ENCODE measurements around the gene CYREN. TPM values are rescaled to one million over a fixed set of nuclear protein-coding genes. Genes with fewer than 3 reads are reported as not detected.

CYREN gene
- total and polyA plus RNA-seq, 2 experiments from 2014 or later = 43.3 to 45.9 TPM

DNA sequence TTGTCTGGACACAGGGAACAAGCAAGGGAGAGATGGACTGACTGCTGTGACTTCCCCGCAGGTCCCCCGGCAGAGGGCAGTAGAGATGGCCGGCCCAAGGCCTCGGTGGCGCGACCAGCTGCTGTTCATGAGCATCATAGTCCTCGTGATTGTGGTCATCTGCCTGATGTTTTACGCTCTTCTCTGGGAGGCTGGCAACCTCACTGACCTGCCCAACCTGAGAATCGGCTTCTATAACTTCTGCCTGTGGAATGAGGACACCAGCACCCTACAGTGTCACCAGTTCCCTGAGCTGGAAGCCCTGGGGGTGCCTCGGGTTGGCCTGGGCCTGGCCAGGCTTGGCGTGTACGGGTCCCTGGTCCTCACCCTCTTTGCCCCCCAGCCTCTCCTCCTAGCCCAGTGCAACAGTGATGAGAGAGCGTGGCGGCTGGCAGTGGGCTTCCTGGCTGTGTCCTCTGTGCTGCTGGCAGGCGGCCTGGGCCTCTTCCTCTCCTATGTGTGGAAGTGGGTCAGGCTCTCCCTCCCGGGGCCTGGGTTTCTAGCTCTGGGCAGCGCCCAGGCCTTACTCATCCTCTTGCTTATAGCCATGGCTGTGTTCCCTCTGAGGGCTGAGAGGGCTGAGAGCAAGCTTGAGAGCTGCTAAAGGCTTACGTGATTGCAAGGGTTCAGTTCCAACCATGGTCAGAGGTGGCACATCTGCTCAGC, 6.0 kb downstream of the CYREN start:
- peak overlapping the region; percentile 48 for H3K27ac ChIP-seq
- H3K4me1 ChIP-seq (ENCODE audit: low read depth) = peaks cover 18% of the 10 kb centered on the region
- DNase-seq (ENCODE audit: low read depth in 1 of 2, low spot score in 1 of 2) = no peak
- no peak overlapping the region for H3K4me3 ChIP-seq
- no peaks in the 10 kb centered on the region for H3K9me3 ChIP-seq (ENCODE audit: low read depth)
- H3K36me3 ChIP-seq = peaks cover 16% of the 10 kb centered on the region
- TF ChIP-seq, protein P1, sequence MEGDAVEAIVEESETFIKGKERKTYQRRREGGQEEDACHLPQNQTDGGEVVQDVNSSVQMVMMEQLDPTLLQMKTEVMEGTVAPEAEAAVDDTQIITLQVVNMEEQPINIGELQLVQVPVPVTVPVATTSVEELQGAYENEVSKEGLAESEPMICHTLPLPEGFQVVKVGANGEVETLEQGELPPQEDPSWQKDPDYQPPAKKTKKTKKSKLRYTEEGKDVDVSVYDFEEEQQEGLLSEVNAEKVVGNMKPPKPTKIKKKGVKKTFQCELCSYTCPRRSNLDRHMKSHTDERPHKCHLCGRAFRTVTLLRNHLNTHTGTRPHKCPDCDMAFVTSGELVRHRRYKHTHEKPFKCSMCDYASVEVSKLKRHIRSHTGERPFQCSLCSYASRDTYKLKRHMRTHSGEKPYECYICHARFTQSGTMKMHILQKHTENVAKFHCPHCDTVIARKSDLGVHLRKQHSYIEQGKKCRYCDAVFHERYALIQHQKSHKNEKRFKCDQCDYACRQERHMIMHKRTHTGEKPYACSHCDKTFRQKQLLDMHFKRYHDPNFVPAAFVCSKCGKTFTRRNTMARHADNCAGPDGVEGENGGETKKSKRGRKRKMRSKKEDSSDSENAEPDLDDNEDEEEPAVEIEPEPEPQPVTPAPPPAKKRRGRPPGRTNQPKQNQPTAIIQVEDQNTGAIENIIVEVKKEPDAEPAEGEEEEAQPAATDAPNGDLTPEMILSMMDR (IDR thresholded peaks at IDR 0.05; ENCODE audit: low read depth, low read length) = no peak
- H3K27me3 ChIP-seq = no peaks in the 10 kb centered on the region

DNA sequence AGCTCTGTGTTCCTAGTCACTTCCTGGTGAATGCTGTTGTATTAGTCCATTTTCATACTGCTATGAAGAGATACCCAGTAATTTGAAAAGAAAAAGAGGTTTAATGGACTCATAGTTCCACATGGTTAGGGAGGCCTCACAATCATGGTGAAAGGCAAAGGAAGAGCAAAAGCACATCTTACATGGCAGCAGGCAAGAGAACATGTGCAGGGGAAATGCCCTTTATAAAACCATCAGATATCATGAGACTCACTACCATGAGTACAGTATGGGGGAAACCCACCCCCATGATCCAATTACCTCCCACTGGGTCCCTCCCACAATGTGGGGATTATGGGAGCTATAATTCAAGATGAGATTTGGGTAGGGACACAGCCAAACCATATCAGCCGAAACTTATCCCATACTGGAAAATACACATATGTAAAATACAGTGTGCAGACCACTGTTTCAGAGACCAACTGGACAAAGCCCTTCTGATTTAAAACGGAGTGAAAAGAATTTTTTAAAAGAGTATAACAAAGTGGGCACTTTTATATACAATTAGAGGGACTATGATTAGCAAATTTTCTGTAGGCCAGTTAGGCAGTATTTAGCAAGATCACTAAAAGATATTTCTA, 8.0 kb downstream of the CYREN start:
- no peak for DNase-seq (ENCODE audit: low read depth in 1 of 2, low spot score in 1 of 2)
- H3K27ac ChIP-seq = no peak overlapping the region
- TF ChIP-seq, protein P1 (IDR thresholded peaks at IDR 0.05; ENCODE audit: low read depth, low read length) = no peak
- no peaks in the 10 kb centered on the region for H3K9me3 ChIP-seq (ENCODE audit: low read depth)
- no peaks in the 10 kb centered on the region for H3K27me3 ChIP-seq
- H3K4me3 ChIP-seq = no peak overlapping the region
- peaks cover 10% of the 10 kb centered on the region for H3K4me1 ChIP-seq (ENCODE audit: low read depth)
- H3K36me3 ChIP-seq = peaks cover 16% of the 10 kb centered on the region

DNA sequence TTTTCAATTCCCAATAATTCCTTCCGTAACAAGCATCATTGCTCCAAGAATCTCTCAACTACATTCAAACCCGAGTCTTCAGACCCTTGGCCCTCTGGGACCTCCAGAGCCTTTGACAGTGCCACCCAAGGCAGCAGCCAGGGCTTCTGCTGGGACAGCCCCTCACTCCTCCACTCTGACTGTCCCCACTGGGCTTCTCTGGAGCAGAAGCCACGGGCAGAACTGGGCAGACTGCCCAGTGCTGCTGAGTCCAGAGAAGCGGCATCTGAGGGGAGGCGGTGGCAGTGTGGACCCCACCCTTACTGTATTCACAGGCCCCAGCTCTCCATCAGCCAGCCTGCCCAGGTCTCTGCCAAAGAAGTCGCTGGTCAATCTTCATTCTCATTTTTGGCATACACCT, 8.8 kb downstream of the CYREN start:
- Histone ChIP-seq H3K27ac (no peak overlapping the region), H3K27me3 (no peaks in the 10 kb centered on the region), H3K9me3 (ENCODE audit: low read depth) (no peaks in the 10 kb centered on the region), H3K4me1 (ENCODE audit: low read depth) (peaks cover 10% of the 10 kb centered on the region), H3K4me3 (no peak overlapping the region), H3K36me3 (peaks cover 10% of the 10 kb centered on the region)
- DNase-seq (ENCODE audit: low read depth in 1 of 2, low spot score in 1 of 2) = no peak
- TF ChIP-seq, protein P1 (IDR thresholded peaks at IDR 0.05; ENCODE audit: low read depth, low read length) = no peak

DNA sequence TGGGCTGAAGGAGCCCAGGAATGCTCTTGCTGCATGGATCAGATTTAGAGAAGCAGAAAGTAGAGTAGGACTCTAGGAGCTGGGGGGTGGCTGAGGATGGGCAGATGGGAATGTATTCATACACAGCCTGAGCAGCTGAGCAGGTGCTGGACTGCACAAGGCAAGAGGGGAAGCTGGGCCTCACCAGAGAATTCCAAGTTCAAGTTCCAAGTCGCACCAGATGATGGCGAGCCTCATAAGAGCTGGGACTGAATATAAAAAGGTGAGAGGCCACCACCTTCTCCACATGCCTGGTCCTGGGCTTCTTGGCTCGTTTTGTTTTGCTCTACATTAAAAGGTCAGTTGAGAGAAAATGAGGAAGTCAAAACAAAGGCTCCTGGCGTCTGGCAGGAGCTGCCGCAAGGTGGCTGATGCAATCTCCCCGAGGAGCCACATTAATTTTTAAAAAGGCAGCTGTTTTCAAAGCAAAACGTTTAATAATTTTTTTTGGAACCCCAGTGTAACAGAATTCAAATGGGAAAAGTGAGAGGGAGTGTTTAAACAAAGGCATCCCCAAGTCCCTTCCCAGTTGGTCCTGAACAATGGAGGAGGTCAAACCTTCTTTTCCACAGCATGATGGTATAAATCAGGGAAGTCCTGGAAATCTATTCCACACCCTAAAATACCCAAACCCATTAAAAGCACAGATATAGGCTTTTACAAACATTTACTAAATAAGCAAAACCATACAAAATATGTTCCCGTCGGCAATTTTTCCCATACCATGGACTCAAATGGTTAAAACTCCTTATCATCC, 9.5 kb downstream of the CYREN start:
- TF ChIP-seq, protein P1 (IDR thresholded peaks at IDR 0.05; ENCODE audit: low read depth, low read length) = no peak
- Histone ChIP-seq H3K4me1 (ENCODE audit: low read depth) (peaks cover 10% of the 10 kb centered on the region), H3K27ac (peak overlapping the region; percentile 67), H3K36me3 (peaks cover 5% of the 10 kb centered on the region), H3K27me3 (no peaks in the 10 kb centered on the region), H3K4me3 (no peak overlapping the region), H3K9me3 (ENCODE audit: low read depth) (no peaks in the 10 kb centered on the region)
- peak in 1 of 2 donors; percentile 41 for DNase-seq (ENCODE audit: low read depth in 1 of 2, low spot score in 1 of 2)

DNA sequence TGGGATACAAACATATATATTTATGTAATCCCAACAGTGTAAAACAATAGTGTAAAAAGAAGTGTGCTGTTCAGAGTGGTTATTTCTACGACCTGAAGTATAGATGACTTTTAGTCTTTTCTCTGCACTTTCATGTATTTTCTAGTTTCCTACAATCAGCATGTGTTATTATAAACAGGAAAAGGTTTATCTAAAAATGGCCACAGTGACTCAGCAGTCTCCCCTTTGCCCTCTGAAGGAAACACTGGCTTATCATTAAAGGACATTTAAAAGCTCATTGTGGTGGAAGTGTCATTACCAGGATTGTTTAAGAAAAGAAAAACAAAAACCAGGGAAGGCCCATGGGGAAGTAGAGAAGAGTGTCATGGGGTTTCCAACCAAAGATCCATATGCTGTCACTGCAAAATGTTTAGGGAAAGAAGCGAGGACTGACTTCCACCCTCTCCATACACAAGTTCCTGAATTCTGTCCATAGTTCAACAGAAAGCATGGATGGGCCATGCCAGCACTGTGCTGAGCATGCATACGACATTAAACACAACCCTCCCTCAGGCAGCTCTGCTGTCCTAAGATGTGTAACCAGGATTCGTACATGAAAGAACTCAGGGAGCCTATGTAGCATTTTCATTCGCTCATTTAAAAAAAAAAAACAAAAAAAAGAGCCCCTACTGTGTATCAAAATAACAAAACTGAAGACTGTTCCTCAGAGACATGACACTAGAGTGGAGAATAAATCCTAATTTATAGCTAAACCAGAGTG, 10.2 kb downstream of the CYREN start:
- peaks cover 10% of the 10 kb centered on the region for H3K4me1 ChIP-seq (ENCODE audit: low read depth)
- TF ChIP-seq, protein P1 (IDR thresholded peaks at IDR 0.05; ENCODE audit: low read depth, low read length) = no peak
- H3K27me3 ChIP-seq = no peaks in the 10 kb centered on the region
- DNase-seq (ENCODE audit: low read depth in 1 of 2, low spot score in 1 of 2) = peak in 1 of 2 donors; percentile 64
- H3K4me3 ChIP-seq = no peak overlapping the region
- no peaks in the 10 kb centered on the region for H3K9me3 ChIP-seq (ENCODE audit: low read depth)
- no peaks in the 10 kb centered on the region for H3K36me3 ChIP-seq
- H3K27ac ChIP-seq = peak overlapping the region; percentile 67

Measured in cardiac muscle cell (in vitro differentiated cells and primary cell).